LNCAP (cell line): Measurements from ENCODE around the gene FGF14.

Experiments used
- TF ChIP-seq, protein P1 (sequence below): fragments of 450-650 bp; IDR thresholded peaks from 2 replicates; pipeline ENCODE4 v1.5.1; 2017; ENCODE audit warnings: mild to moderate bottlenecking

FGF14 gene

DNA sequence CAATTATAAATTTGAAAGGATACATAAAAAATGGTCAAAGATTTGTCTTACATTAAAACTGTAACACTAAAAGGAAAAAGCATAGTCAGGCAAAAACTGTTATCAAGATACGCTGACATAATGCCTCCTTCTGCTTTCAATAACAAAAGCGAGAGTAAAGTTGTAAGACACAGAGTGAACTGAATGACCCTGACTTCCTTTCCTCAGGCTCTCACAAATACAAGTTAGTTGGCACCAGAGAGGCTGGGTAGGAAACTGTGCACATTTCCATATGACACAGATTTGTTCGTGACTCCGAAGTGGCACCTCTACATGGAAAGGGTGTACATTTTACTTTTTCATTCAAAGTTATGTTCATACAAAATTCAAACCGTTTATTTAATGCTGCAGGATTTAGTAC, 15.4 kb downstream of the FGF14 start:
- TF ChIP-seq, protein P1, sequence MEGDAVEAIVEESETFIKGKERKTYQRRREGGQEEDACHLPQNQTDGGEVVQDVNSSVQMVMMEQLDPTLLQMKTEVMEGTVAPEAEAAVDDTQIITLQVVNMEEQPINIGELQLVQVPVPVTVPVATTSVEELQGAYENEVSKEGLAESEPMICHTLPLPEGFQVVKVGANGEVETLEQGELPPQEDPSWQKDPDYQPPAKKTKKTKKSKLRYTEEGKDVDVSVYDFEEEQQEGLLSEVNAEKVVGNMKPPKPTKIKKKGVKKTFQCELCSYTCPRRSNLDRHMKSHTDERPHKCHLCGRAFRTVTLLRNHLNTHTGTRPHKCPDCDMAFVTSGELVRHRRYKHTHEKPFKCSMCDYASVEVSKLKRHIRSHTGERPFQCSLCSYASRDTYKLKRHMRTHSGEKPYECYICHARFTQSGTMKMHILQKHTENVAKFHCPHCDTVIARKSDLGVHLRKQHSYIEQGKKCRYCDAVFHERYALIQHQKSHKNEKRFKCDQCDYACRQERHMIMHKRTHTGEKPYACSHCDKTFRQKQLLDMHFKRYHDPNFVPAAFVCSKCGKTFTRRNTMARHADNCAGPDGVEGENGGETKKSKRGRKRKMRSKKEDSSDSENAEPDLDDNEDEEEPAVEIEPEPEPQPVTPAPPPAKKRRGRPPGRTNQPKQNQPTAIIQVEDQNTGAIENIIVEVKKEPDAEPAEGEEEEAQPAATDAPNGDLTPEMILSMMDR = no peak

DNA sequence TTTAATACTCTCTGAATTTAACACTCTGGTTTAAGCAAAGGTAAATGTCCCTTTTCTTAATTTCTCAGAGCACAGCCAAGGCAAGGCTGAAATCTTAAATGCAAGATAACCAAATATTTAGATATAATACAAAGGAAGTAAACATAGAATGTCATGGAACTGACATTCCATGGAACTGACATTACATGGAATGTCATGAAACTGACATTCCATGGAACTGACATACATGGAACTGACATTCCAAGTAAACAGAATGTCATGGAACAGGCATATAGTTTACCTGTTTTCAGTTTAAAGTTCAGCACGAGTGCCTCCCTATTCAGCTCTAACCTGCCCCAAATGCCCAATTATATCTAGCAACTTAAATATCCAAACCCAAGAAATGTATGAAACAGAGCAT, 21.8 kb downstream of the FGF14 start:
- TF ChIP-seq, protein P1 = no peak

DNA sequence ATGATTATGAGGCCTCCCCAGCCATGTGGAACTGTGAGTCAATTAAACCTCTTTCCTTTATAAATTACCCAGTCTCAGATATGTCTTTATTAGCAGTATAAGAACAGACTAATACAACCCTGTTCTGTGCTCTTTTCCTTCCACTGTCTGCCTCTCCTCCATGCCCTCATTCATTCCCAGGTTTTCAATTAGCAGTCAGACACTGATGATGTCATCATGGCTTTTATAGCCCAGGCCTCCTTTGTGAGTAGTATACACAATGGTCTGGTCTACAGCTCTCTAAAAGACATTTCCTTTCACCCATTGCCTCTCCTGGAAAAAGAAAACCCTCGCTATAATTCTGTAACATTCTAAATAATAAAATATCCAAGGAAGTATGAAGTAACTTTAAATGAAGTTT, 25.5 kb downstream of the FGF14 start:
- TF ChIP-seq, protein P1 = no peak

DNA sequence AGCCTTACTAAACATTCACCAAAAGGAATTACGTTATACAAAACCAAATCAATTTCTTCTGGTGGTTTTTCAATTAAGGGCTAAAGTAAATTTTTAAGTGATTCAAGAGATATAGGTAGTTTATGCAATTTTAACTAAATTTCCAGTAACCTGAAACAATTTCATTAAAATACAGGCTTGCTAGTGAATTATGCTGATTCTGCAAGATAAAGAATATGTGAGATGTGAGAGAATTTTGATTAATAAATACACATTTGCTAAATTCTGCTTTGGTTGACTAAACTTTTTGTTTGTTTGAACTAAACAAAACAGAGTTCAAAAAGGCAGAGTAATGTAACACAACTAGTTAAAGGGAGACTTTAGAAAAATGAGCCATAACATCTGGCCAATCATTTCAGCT, 27.1 kb downstream of the FGF14 start:
- TF ChIP-seq, protein P1 = no peak

DNA sequence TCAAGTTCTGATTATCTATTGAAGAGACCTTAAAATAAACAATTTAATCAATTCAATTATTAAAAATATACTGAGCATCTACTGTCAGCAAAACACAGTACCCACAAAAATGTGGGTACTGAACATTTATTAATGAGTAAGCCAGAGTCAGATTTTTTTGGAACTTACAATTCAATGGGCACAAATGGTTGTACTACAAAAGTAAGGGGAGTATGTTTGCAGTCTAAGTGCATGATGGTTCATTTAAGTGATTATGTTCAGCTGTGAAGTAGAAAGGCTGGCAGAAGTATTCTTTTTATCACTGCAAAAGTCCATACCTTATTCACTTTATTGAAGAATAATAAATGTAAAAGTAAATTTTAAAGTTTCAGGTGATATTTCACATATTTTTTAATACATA, 27.6 kb downstream of the FGF14 start:
- TF ChIP-seq, protein P1 = no peak

DNA sequence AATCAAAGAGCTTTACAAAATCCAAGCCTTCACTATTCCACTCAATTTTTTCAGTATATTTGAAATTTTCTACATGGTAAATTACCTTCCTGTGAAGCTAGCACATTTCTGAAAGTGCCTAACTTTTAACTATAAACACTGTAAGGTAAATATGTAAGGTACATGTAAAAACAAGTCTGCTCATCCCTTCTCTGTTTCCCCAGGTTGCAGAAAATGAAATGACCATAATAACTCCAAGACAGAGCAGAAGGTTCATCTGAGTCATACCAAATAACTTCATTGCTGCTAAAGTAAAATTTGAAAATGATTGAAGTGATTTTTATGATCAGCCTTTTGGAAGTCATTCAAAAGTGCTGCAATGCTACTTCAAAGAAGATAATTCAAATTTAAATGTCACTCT, 28.6 kb downstream of the FGF14 start:
- TF ChIP-seq, protein P1 = no peak

DNA sequence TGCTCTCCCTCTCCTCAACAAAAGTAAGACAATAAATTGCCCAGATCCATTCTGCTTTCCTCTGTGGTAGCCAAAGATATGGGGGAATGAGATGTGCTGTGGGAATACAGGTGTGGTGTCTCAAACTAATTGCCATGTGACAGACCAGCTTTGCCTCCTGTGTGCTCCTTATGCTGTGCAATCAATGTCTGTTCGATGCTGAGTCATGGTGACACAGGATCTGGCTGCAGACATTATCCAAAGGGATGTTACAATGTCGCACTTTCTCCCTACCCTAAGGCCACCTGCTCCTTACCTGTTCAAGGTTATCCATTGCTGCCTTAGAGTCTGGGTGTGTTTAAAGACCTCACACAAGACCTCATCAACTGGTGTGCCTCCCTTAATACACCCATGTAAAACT, 32.5 kb downstream of the FGF14 start:
- TF ChIP-seq, protein P1 = no peak

DNA sequence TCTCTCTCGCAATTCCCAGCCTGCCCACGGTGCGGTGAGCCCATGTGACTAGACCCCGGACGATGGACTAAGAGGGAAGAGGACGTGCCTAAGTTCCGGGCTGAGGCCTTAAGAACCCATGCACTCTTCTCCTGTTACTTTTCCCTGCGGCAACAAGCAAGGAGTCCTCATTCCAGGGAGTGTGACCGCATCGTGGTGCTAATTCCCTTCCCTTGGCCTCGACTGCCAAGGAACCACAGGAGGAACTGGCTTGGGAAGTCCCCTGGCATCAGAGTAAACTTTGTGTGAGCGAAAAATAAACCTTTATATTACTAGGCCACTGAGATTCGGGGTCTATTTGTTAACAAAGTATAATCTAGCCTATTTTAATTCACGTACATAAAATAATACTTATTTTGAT, 34.0 kb downstream of the FGF14 start:
- TF ChIP-seq, protein P1 = no peak
